ENCODE data around the gene PPIL1. TPM values are rescaled to one million over a fixed set of nuclear protein-coding genes. Genes with fewer than 3 reads are reported as not detected.

PPIL1 gene
- 67.7 and 72.0 TPM in 2 replicates for total RNA-seq (2021)
- Bru-seq, nascent RNA, result percentile 84 among the genes with signal in this experiment
- BruChase-seq, experiment 1, labeled RNA remaining after a 2-hour chase, result percentile 72 among the genes with signal in this experiment
- BruChase-seq, experiment 2, labeled RNA remaining after a 6-hour chase, result percentile 85 among the genes with signal in this experiment
- long read RNA-seq, transcript PPIL1-201 (4 exons, 1,739 nt), result major isoform, 80 of 88 reads
- long read RNA-seq, partial matches to known transcripts, result 2 of 88 reads
- long read RNA-seq, other reads (novel, unspliced or antisense), result 6 of 88 reads

- Histone ChIP-seq H3K27me3 (replicated peaks; ENCODE audit: insufficient read depth, low read depth, low read length, poor library complexity) (no peaks in the 10 kb centered on the region), H3K4me3 (ENCODE audit: low read depth, low read length, poor library complexity, severe bottlenecking) (peak within 1 kb of the TSS; percentile 75), H3K36me3 (ENCODE audit: insufficient read depth, low read length, poor library complexity, severe bottlenecking) (peaks cover 12% of the 10 kb centered on the region), H3K9me3 (ENCODE audit: low read depth, low read length, poor library complexity, severe bottlenecking) (no peaks in the 10 kb centered on the region), H3K4me1 (ENCODE audit: insufficient read depth, low read length, poor library complexity, severe bottlenecking) (peaks cover 14% of the 10 kb centered on the region), H3K27ac (ENCODE audit: low read depth, low read length, poor library complexity, severe bottlenecking) (peak within 1 kb of the TSS; percentile 97)
- TF ChIP-seq CTCF (conservative IDR thresholded peaks at IDR 0.05; ENCODE audit: low read depth, low read length) (no peak), EZH2 (IDR thresholded peaks at IDR 0.05; ENCODE audit: borderline replicate concordance, low read depth, low read length, poor library complexity, severe bottlenecking) (no peak)
- intact Hi-C loops (cut with micrococcal nuclease; ENCODE audit: unreplicated experiment), result loop anchor here (1.0 kb wide), 1 partner anchor 11 kb away; the partner anchor contains the start of gene C6orf89
- no TSS peak for BruUV-seq (replicated peaks)
- CTCF ChIA-PET, result interaction anchor here (0.6 to 3.0 kb wide), 4 partner anchors 11 to 274 kb away, joined by 5 to 12 read pairs (median 6); partner anchors contain the start of gene C6orf89
- POLR2A ChIA-PET (ENCODE audit: low non-redundant PET), result interaction anchor here (0.7 to 0.8 kb wide), 2 partner anchors 160 to 377 kb away, joined by 3 to 4 read pairs; no protein-coding TSS in a partner anchor
- DNase-seq (ENCODE audit: low spot score), result peak; percentile 96
These were observed at the start of gene PPIL1 for GRCh38 chr6:36874443-36875249. Gene PPIL1, minus strand, starts transcription at chr6:36874803. Its CDS starts 31 bp downstream, at chr6:36874772.

- Histone ChIP-seq H3K4me3 (ENCODE audit: low read depth, low read length, poor library complexity, severe bottlenecking) (no peak overlapping the region), H3K27me3 (replicated peaks; ENCODE audit: insufficient read depth, low read depth, low read length, poor library complexity) (no peaks in the 10 kb centered on the region), H3K4me1 (ENCODE audit: insufficient read depth, low read length, poor library complexity, severe bottlenecking) (no peaks in the 10 kb centered on the region), H3K27ac (ENCODE audit: low read depth, low read length, poor library complexity, severe bottlenecking) (no peak overlapping the region), H3K36me3 (ENCODE audit: insufficient read depth, low read length, poor library complexity, severe bottlenecking) (no peaks in the 10 kb centered on the region), H3K9me3 (ENCODE audit: low read depth, low read length, poor library complexity, severe bottlenecking) (no peaks in the 10 kb centered on the region)
- no peak for DNase-seq (ENCODE audit: low spot score)
- intact Hi-C loops (cut with micrococcal nuclease; ENCODE audit: unreplicated experiment), result no loop called here
- TF ChIP-seq CTCF (conservative IDR thresholded peaks at IDR 0.05; ENCODE audit: low read depth, low read length) (no peak), EZH2 (IDR thresholded peaks at IDR 0.05; ENCODE audit: borderline replicate concordance, low read depth, low read length, poor library complexity, severe bottlenecking) (no peak)
- no TSS peak for BruUV-seq (replicated peaks)
- CTCF ChIA-PET, result no interaction called here
- POLR2A ChIA-PET (ENCODE audit: low non-redundant PET), result no interaction called here
These were observed 49.5 kb upstream of the PPIL1 start for GRCh38 chr6:36924131-36924530.

GRCh38 chr6:36920546-36920945 lies 45.9 kb upstream of the PPIL1 start:
- Histone ChIP-seq H3K4me3 (ENCODE audit: low read depth, low read length, poor library complexity, severe bottlenecking) (no peak overlapping the region), H3K27ac (ENCODE audit: low read depth, low read length, poor library complexity, severe bottlenecking) (no peak overlapping the region), H3K36me3 (ENCODE audit: insufficient read depth, low read length, poor library complexity, severe bottlenecking) (peaks cover 3% of the 10 kb centered on the region), H3K4me1 (ENCODE audit: insufficient read depth, low read length, poor library complexity, severe bottlenecking) (no peaks in the 10 kb centered on the region), H3K9me3 (ENCODE audit: low read depth, low read length, poor library complexity, severe bottlenecking) (no peaks in the 10 kb centered on the region), H3K27me3 (replicated peaks; ENCODE audit: insufficient read depth, low read depth, low read length, poor library complexity) (no peaks in the 10 kb centered on the region)
- no peak for DNase-seq (ENCODE audit: low spot score)
- intact Hi-C loops (cut with micrococcal nuclease; ENCODE audit: unreplicated experiment), result no loop called here
- TF ChIP-seq EZH2 (IDR thresholded peaks at IDR 0.05; ENCODE audit: borderline replicate concordance, low read depth, low read length, poor library complexity, severe bottlenecking) (no peak), CTCF (conservative IDR thresholded peaks at IDR 0.05; ENCODE audit: low read depth, low read length) (no peak)
- CTCF ChIA-PET, result no interaction called here
- POLR2A ChIA-PET (ENCODE audit: low non-redundant PET), result no interaction called here
- no TSS peak for BruUV-seq (replicated peaks)
